CD4-positive, CD25-positive, alpha-beta regulatory T cell (primary cell): Measurements from ENCODE around the gene COPS2. TPM values are rescaled to one million over a fixed set of nuclear protein-coding genes. Genes with fewer than 3 reads are reported as not detected.

Experiments used
- ATAC-seq, 2 donors: fragments of 150-1000 bp; cut with Tn5 transposase; one replicate each; pipeline ENCODE4 v1.10.0; 2021; ENCODE audit warnings: low read depth in 2 of 2, moderate number of reproducible peaks in 2 of 2, moderate library complexity in 1 of 2
- DNase-seq, 3 donors: peaks; one replicate each; pipeline versions ENCODE4 v3.0.0 to v3.0.0-alpha.2; 2012 to 2022; ENCODE audit warnings: mixed read lengths in 1 of 3
- H3K27ac ChIP-seq: one replicate; pipeline ENCODE4 v1.7.0; 2013; ENCODE audit warnings: mild to moderate bottlenecking, low read length; ENCODE audit not compliant: insufficient read depth, poor library complexity, severe bottlenecking
- H3K27me3 ChIP-seq: one replicate; pipeline ENCODE4 v1.7.0; 2013; ENCODE audit warnings: low read length; ENCODE audit not compliant: control insufficient read depth, insufficient read depth
- H3K36me3 ChIP-seq: one replicate; pipeline ENCODE4 v1.7.0; 2013; ENCODE audit warnings: mild to moderate bottlenecking, low read length, moderate library complexity; ENCODE audit not compliant: control insufficient read depth, insufficient read depth
- H3K4me1 ChIP-seq: 2 replicates; pipeline ENCODE4 v1.7.0; 2013; ENCODE audit warnings: mild to moderate bottlenecking, low read length; ENCODE audit not compliant: insufficient read depth, control insufficient read depth, poor library complexity, severe bottlenecking
- H3K4me3 ChIP-seq: one replicate; pipeline ENCODE4 v1.7.0; 2013; ENCODE audit warnings: low read depth, mild to moderate bottlenecking, low read length, moderate library complexity
- H3K9me3 ChIP-seq, 2 experiments: 1 replicate in 1 of 2; 2 replicates in 1 of 2; pipeline ENCODE4 v1.7.0; 2013; ENCODE audit warnings: low read length in 2 of 2, mild to moderate bottlenecking in 1 of 2, moderate library complexity in 1 of 2; ENCODE audit not compliant: control insufficient read depth in 2 of 2
- H3K27ac Mint-ChIP-seq, 3 donors: one replicate each; pipeline ENCODE4 v1.8.0; 2020 to 2022; ENCODE audit warnings: mild to moderate bottlenecking in 3 of 3, mixed read lengths in 3 of 3, moderate library complexity in 2 of 3
- H3K27me3 Mint-ChIP-seq: one replicate; pipeline ENCODE4 v1.8.0; 2022; ENCODE audit warnings: mild to moderate bottlenecking, mixed read lengths
- H3K36me3 Mint-ChIP-seq: one replicate; pipeline ENCODE4 v1.8.0; 2020; ENCODE audit warnings: mixed read lengths
- H3K4me1 Mint-ChIP-seq, 4 donors: one replicate each; pipeline ENCODE4 v1.8.0; 2020 to 2022; ENCODE audit warnings: mixed read lengths in 4 of 4, mild to moderate bottlenecking in 1 of 4
- H3K4me3 Mint-ChIP-seq, 4 donors: one replicate each; pipeline ENCODE4 v1.8.0; 2020 to 2022; ENCODE audit warnings: mild to moderate bottlenecking in 4 of 4, mixed read lengths in 4 of 4, moderate library complexity in 3 of 4
- H3K9me3 Mint-ChIP-seq, 7 donors: one replicate each; pipeline ENCODE4 v1.8.0; 2020 to 2022; ENCODE audit warnings: mixed read lengths in 7 of 7, mild to moderate bottlenecking in 3 of 7, moderate library complexity in 2 of 7
- polyA plus RNA-seq, 4 donors: library from polyadenylated mRNA; unstranded; fragments of 300-500 nt; fragmentation: Illumina TruSeq; gene quantifications; one replicate each; pipeline ENCODE4 v1.2.3, GENCODE V29; 2021
- total RNA-seq: library from RNA; stranded (reverse); gene quantifications from one replicate; pipeline ENCODE4 v1.2.3, GENCODE V29; 2022

Gene COPS2
- total and polyA plus RNA-seq, 5 donors from 2014 or later = 38.1 to 102 (median 41.8) TPM

GRCh38 chr15:49101536-49101935 lies 53.9 kb downstream of the COPS2 start:
- Mint-ChIP-seq H3K27me3 (no peaks in the 10 kb centered on the region), H3K4me3 (no peak overlapping the region), H3K9me3 (no peaks in the 10 kb centered on the region), H3K27ac (no peak overlapping the region), H3K36me3 (peaks cover 9% of the 10 kb centered on the region), H3K4me1 (peaks cover 0 to 5% (median 0%) of the 10 kb centered on the region in 4 donors)
- Histone ChIP-seq H3K4me1 (no peaks in the 10 kb centered on the region), H3K4me3 (no peak overlapping the region), H3K36me3 (peaks cover 5% of the 10 kb centered on the region), H3K27ac (no peak overlapping the region), H3K27me3 (no peaks in the 10 kb centered on the region), H3K9me3 (no peaks in the 10 kb centered on the region)
- DNase-seq = no peak
- ATAC-seq = no peak

DNA sequence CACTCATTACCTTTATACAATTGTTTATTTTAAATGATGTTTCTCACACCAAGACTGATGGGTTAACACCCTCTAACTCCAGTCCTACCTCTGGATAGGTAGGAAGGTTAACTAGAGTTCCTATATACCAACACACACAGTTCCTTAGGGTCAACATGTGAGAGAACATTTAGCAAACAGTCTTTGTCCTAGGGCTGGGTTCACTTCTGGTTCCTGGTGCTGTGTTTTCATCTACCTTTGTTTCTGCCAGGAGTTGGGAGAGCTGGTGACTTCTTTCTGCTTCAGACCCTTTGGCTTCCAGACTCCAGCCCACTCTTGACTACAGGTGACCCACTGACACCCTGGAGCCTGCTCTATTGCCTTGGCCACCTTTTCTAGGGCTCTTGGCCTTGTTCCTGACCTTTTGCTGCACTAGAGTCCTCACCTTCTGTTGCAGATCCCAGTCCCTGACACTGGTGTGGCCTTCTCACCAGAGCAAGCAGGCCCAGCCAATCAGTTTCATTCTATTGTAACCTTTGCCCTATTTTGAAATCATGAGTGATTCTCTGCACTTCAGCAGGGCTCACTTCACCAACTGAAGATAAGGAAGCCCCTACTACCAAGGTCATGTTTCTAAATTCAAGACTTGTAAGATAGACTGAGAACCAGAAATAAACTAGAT lies 59.2 kb downstream of the COPS2 start:
- no peaks in the 10 kb centered on the region for H3K9me3 ChIP-seq
- H3K36me3 ChIP-seq = no peaks in the 10 kb centered on the region
- ATAC-seq = no peak
- no peaks in the 10 kb centered on the region for H3K36me3 Mint-ChIP-seq
- no peak for DNase-seq
- no peak overlapping the region for H3K4me3 ChIP-seq
- H3K9me3 Mint-ChIP-seq = no peaks in the 10 kb centered on the region
- H3K4me3 Mint-ChIP-seq = no peak overlapping the region
- no peaks in the 10 kb centered on the region for H3K4me1 ChIP-seq
- H3K27ac ChIP-seq = no peak overlapping the region
- no peak overlapping the region for H3K27ac Mint-ChIP-seq
- H3K4me1 Mint-ChIP-seq = no peaks in the 10 kb centered on the region
- no peaks in the 10 kb centered on the region for H3K27me3 Mint-ChIP-seq
- H3K27me3 ChIP-seq = no peaks in the 10 kb centered on the region

DNA sequence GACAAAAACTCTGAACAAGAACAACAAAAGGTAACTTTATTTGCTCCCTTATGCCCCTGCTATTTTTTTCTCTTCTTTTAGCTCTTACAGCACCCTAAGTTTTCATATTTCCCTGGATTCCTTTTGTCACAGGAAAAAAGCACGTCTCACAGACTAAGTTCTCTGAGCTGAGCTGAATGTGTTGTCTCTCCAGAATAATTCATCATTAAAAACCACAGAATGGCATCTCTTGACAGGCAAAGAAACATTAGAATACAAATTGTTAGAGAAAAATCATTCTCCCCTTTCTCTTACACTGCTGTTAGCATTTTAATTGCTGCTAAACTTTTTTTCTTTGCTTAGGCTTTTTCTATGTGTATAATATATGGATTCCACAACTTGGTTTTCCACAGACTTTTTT lies 60.5 kb downstream of the COPS2 start:
- Histone ChIP-seq H3K36me3 (no peaks in the 10 kb centered on the region), H3K4me3 (no peak overlapping the region), H3K27ac (no peak overlapping the region), H3K9me3 (no peaks in the 10 kb centered on the region), H3K4me1 (no peaks in the 10 kb centered on the region), H3K27me3 (no peaks in the 10 kb centered on the region)
- no peaks in the 10 kb centered on the region for H3K36me3 Mint-ChIP-seq
- DNase-seq (no peak), ATAC-seq (no peak)
- no peaks in the 10 kb centered on the region for H3K9me3 Mint-ChIP-seq
- H3K4me3 Mint-ChIP-seq = no peak overlapping the region
- H3K27me3 Mint-ChIP-seq = no peaks in the 10 kb centered on the region
- H3K4me1 Mint-ChIP-seq = no peaks in the 10 kb centered on the region
- H3K27ac Mint-ChIP-seq = peak overlapping the region in 1 of 3 donors; percentile 52

DNA sequence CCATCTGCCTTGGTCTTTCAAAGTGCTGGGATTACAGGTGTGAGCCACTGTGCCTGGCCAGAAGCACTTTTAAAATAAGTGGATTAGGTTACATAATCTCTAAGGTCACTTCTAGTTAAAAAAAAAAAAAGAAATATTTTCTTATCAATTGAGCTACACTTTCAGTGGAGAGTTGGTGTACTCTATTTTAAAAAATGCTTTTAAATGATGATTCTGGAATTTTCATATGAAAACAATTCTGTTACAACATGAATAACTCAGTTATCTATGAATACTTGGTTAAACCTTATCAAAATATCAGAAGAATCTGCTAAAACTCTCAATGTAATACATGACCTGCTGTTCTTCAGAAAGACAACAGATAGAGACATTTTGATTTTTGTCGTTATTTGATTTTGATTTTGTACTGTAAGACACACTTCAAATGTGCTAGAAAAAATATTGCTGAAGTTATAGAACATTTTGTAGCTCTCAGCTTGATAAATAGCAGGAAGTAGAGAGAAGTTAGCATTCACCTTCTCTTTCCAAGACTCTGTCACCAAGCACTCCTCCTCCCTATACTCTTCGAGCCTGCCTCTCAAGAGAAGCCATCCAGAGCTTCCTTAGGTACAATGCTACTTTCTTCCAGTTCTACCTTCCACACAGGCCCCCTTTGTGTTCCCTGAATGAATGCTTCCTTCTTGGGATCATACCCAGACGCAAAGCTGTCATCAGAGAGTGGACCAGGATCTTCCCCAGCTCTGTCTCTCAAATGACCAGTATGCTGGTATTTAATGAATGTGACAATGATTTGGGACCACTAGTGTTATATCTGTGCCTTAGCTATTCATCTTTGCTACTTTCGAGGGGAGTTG lies 61.9 kb downstream of the COPS2 start:
- no peaks in the 10 kb centered on the region for H3K27me3 Mint-ChIP-seq
- H3K4me1 ChIP-seq = no peaks in the 10 kb centered on the region
- H3K36me3 Mint-ChIP-seq = no peaks in the 10 kb centered on the region
- H3K27ac Mint-ChIP-seq = no peak overlapping the region
- no peaks in the 10 kb centered on the region for H3K27me3 ChIP-seq
- no peak overlapping the region for H3K27ac ChIP-seq
- no peak overlapping the region for H3K4me3 ChIP-seq
- ATAC-seq = no peak
- H3K36me3 ChIP-seq = no peaks in the 10 kb centered on the region
- no peaks in the 10 kb centered on the region for H3K4me1 Mint-ChIP-seq
- H3K9me3 Mint-ChIP-seq = no peaks in the 10 kb centered on the region
- no peak overlapping the region for H3K4me3 Mint-ChIP-seq
- DNase-seq = no peak
- no peaks in the 10 kb centered on the region for H3K9me3 ChIP-seq

DNA sequence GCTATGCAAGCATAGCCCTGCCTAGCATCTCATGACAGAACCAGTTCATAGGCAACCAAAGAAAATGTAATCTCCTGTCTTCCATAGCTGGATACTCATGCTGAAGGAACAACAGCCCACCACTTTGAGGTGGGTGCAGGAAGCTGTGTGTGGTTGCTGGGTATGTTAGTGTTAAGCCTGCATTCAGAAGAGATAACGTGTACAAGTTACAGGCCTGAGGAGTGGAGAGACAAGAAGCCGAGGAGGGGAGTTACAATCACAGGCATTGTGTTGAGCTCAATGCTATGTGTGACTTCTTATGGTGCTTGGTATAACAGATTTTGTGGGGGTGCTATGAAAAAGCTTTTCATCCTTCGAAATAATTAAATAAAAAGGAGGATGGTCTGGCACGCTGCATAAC lies 66.4 kb downstream of the COPS2 start:
- Mint-ChIP-seq H3K4me1 (no peaks in the 10 kb centered on the region), H3K27ac (peak overlapping the region in 1 of 3 donors; percentile 17), H3K9me3 (no peaks in the 10 kb centered on the region), H3K4me3 (no peak overlapping the region), H3K27me3 (no peaks in the 10 kb centered on the region), H3K36me3 (no peaks in the 10 kb centered on the region)
- H3K9me3 ChIP-seq = no peaks in the 10 kb centered on the region
- no peak for ATAC-seq
- no peaks in the 10 kb centered on the region for H3K27me3 ChIP-seq
- DNase-seq = no peak
- no peak overlapping the region for H3K27ac ChIP-seq
- H3K4me1 ChIP-seq = no peaks in the 10 kb centered on the region
- no peaks in the 10 kb centered on the region for H3K36me3 ChIP-seq
- H3K4me3 ChIP-seq = no peak overlapping the region

GRCh38 chr15:49085696-49086459 lies 69.5 kb downstream of the COPS2 start:
- H3K36me3 Mint-ChIP-seq = no peaks in the 10 kb centered on the region
- DNase-seq (no peak), ATAC-seq (no peak)
- Histone ChIP-seq H3K4me1 (no peaks in the 10 kb centered on the region), H3K4me3 (no peak overlapping the region), H3K36me3 (no peaks in the 10 kb centered on the region), H3K27ac (no peak overlapping the region), H3K27me3 (no peaks in the 10 kb centered on the region), H3K9me3 (no peaks in the 10 kb centered on the region)
- H3K27me3 Mint-ChIP-seq = no peaks in the 10 kb centered on the region
- no peaks in the 10 kb centered on the region for H3K4me1 Mint-ChIP-seq
- H3K27ac Mint-ChIP-seq = no peak overlapping the region
- H3K4me3 Mint-ChIP-seq = no peak overlapping the region
- H3K9me3 Mint-ChIP-seq = peaks cover 0 to 1% (median 0%) of the 10 kb centered on the region in 7 donors

DNA sequence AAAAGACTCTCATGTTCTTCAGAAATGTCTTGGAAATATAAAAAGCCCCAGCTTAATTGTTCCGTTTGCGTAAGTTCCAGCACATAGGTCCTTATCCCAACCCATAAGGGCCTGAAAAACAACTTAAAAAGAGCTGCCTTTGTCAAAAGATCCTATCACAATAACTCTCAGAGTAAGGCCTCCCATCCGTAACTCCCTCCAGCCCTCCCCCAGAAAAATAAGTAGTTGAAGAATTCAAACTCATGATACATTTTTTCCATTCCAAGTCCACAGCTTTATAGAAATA lies 71.2 kb downstream of the COPS2 start:
- Histone ChIP-seq H3K36me3 (no peaks in the 10 kb centered on the region), H3K27me3 (no peaks in the 10 kb centered on the region), H3K4me3 (no peak overlapping the region), H3K27ac (no peak overlapping the region), H3K4me1 (no peaks in the 10 kb centered on the region), H3K9me3 (no peaks in the 10 kb centered on the region)
- peaks cover 3% of the 10 kb centered on the region for H3K27me3 Mint-ChIP-seq
- H3K36me3 Mint-ChIP-seq = no peaks in the 10 kb centered on the region
- H3K27ac Mint-ChIP-seq = no peak overlapping the region
- no peak for DNase-seq
- no peak for ATAC-seq
- H3K4me1 Mint-ChIP-seq = no peaks in the 10 kb centered on the region
- no peak overlapping the region for H3K4me3 Mint-ChIP-seq
- H3K9me3 Mint-ChIP-seq = peaks cover 0 to 1% (median 0%) of the 10 kb centered on the region in 7 donors
